GM19238 (cell line): ENCODE results near the gene BMP8A.
"Not testable (repeated sequence)": the region's sequence is repeated elsewhere in the genome, so short reads cannot be mapped to it uniquely, and the experiment has no call there.

Experiments used
- DNase-seq: peaks from one replicate; pipeline ENCODE4 v3.0.0; 2011; ENCODE audit warnings: low spot score; ENCODE audit not compliant: insufficient read length

The BMP8A gene

GRCh38 chr1:39507230-39507928 is 15.9 kb downstream of the BMP8A start:
- DNase-seq = no peak

GRCh38 chr1:39508266-39508665 is 16.8 kb downstream of the BMP8A start:
- DNase-seq = no peak

GRCh38 chr1:39508857-39509305 is 17.4 kb downstream of the BMP8A start:
- peak; percentile 32 for DNase-seq

GRCh38 chr1:39509360-39510009 is 18.0 kb downstream of the BMP8A start:
- DNase-seq = peak; percentile 48

GRCh38 chr1:39510570-39511186 is 19.2 kb downstream of the BMP8A start:
- DNase-seq = not testable (repeated sequence)

- DNase-seq = not testable (repeated sequence)
These were observed 20.0 kb downstream of the BMP8A start for GRCh38 chr1:39511477-39511876.

- DNase-seq = not testable (repeated sequence)
These were observed 20.9 kb downstream of the BMP8A start for GRCh38 chr1:39512234-39512847.

- DNase-seq = not testable (repeated sequence)
These were observed 23.3 kb downstream of the BMP8A start for GRCh38 chr1:39514710-39515124.

- DNase-seq = not testable (repeated sequence)
These were observed 24.0 kb downstream of the BMP8A start for GRCh38 chr1:39515131-39516086.

- not testable (repeated sequence) for DNase-seq
These were observed 25.4 kb downstream of the BMP8A start for GRCh38 chr1:39516841-39517240.

- DNase-seq = not testable (repeated sequence)
These were observed 26.5 kb downstream of the BMP8A start for GRCh38 chr1:39517936-39518335.

- not testable (repeated sequence) for DNase-seq
These were observed 27.9 kb downstream of the BMP8A start for GRCh38 chr1:39519376-39519775.

GRCh38 chr1:39522221-39522620 is 30.8 kb downstream of the BMP8A start:
- not testable (repeated sequence) for DNase-seq

GRCh38 chr1:39522661-39523567 is 31.5 kb downstream of the BMP8A start:
- no peak for DNase-seq

GRCh38 chr1:39524171-39524570 is 32.7 kb downstream of the BMP8A start:
- no peak for DNase-seq

- DNase-seq = no peak
These were observed 33.3 kb downstream of the BMP8A start for GRCh38 chr1:39524591-39525365.

GRCh38 chr1:39525366-39526165 is 34.1 kb downstream of the BMP8A start:
- peak; percentile 81 for DNase-seq
